Smooth muscle cell of the brain vasculature (primary cell): ENCODE results near the gene CDR2L.
"Not testable (repeated sequence)": the region's sequence is repeated elsewhere in the genome, so short reads cannot be mapped to it uniquely, and the experiment has no call there.

Source experiments
- DNase-seq: peaks from one replicate; pipeline ENCODE4 v3.0.0-alpha.2; 2012; ENCODE audit warnings: low read depth, low spot score

Gene CDR2L

DNA sequence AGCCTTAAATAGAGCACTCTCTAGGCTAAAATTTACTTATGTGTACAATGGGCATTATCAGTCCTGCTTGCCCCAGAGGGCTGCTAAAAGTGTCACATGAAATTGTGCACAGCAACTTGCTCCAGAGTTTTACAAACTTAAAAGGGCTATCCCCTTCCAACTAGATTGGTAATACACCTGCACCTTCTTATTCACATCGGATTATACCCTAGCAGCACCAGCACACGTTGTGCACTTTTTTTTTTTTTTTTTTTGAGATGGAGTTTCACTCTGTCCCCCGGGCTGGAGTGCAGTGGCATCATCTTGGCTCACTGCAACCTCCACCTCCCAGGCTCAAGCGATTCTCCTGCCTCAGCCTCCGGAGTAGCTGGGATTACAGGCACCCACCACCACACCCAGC, 56.4 kb downstream of the CDR2L start:
- not testable (repeated sequence) for DNase-seq

DNA sequence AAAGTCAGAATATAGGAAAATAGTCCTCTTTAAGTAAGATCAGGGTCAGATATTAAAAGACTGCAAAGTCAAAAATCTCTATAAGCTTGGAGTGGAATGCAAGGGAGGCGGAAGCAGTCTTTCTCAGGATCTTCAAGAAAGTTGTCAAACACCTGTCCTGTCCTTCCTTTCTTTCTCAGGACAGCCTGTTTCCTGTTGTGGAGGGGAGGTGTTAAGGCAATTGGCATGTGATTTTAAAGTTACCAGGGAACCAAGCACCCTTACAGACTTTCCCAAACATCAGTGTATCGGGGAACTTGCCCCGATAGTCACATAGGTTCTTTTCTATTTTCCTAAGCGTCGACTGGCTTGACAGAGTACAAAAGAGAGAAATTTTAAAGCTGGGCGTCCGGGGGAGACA, 57.3 kb downstream of the CDR2L start:
- DNase-seq = no peak

DNA sequence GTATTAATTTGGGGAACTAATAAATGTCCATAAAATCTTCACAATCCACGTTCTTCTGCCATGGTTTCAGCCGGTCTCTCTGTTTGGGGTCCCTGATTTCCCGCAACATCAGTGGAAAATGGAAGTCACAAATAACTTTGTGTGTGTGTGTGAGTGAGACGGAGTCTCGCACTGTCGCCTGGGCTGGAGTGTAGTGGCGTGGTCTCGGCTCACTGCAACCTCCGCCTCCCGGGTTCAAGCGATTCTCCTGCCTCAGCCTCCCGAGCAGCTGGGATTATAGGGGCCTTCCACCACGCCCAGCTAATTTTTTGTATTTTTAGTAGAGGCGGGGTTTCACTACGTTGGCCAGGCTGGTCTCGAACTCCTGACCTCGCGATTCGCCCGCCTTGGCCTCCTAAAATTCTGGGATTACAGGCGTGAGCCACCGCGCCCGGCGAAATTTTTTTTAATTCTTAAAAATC, 58.5 kb downstream of the CDR2L start:
- DNase-seq = not testable (repeated sequence)

DNA sequence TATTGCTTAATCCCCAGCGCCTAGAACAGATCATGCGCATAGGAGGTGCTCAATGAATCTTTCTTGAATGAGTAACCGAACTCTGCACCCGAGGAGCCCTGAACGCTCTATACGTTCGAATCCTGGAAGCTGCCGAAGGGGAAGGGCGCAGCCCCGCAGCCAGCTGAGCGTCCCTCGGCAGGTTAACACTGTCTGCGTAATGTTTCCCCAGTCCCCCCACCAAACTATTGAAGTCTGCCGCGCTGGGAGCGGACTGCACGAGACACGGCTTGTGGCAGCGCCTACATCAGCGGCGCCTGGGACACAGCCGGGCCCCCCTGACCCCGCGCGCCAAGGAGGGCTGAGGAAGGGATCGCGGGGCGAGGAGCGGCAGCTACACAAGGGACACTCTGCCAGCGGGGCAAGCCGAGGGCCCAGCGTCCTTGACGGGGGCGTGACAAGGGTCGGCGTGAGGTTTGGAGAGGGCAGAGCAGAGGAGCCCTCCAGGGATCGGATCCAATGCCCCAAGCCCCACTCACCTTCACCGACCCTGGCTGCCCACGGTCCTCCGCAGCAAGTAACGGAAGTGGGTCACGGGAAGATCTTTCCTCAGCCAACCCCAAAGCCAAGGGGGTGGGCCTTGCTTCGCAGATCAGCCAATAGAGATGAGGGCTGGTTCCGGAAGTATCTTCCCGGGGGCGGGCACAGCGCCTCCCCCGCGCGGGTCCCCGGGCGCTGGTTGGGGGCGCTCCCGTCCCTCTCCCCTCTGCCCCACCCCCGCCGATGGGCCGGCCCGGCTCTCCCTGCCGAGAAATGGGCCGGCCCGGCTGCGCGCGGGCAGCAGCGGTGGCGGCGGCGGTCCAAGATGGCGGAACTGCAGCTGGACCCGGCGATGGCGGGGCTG, 59.2 kb downstream of the CDR2L start, which contains the start of the genes ATP5PD and KCTD2:
ATP5PD (minus strand) TSS at position 563 of the 883 bp plus-strand sequence. CDS start 4,319 bp downstream, outside the sequence.
KCTD2 (plus strand) TSS at position 819 of the 883 bp plus-strand sequence; CDS start at position 845, 26 bp downstream.
- peak; percentile 92 for DNase-seq

DNA sequence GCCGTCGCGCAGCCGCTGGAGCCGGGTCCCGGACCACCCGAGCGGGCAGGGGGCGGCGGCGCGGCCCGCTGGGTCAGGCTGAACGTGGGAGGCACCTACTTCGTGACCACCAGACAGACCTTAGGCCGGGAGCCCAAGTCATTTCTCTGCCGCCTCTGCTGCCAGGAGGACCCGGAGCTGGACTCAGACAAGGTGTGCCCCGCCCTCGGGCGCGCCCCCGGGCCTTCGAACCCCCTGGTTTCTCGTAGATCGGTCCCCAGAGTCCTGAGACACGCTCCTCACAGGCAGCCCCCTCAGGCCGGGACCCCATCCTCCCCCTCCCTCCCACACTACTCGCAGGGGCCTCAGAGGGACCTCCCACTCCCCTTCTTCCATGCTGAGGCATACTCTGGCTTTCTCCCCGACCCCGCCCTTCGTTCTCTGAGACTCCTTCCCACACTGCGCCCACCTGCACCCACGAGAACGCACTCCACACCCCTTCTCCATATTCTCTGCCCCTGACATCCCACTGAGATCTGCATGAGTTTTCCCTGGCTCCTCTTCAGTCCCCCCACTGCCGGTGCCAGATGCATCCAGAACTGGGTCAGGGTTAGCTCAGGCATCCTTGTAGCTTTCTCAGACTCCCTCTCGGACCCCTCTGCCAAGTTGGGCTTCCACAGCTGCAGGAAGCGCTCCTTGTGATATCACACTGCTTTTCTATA, 60.1 kb downstream of the CDR2L start:
- DNase-seq = no peak

DNA sequence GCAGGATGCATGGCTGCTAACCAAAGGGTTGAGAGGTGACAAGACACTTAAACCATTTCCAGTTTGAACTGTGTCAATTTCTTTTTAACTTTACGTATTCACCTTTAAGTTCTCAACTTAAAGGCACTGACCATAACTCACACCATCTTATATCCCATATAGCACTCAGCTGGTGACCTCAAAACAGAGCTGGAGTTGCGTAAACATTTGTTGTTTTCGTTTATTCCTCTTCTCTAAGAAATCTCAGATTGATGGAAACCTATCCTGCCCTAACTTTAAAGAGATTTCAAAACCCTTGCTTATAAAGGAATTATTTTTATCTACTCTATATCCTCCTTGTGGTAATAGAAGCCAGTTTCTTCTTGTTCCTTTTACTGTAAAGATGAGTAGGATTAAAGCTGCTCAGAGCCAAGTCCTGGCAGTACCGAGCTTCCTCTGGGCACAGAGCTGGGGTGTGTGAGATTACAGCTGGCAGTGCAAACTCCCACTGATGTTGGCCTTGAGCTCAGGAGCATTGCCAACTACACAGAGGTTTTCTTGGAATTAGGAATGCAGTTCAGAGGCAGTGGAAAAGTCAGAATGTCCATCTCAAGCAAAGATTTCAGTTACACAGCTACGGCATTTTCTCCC, 60.9 kb downstream of the CDR2L start:
- no peak for DNase-seq

DNA sequence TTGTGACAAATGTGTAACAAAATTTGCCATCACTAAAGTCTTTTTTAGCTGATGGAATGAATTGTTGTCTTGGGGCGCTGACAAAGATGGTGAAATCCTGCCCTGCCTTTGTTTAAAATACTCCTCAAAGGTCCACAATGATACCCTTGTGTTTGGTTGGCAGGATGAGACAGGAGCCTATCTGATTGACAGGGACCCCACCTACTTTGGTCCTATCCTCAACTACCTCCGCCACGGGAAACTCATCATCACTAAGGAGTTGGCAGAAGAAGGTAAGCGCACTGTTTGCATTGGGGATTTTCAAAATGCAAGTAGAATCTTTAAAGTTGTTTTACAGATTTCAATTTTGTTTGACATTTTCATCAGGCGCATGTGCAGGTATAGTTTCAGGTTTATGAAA, 61.6 kb downstream of the CDR2L start:
- no peak for DNase-seq

DNA sequence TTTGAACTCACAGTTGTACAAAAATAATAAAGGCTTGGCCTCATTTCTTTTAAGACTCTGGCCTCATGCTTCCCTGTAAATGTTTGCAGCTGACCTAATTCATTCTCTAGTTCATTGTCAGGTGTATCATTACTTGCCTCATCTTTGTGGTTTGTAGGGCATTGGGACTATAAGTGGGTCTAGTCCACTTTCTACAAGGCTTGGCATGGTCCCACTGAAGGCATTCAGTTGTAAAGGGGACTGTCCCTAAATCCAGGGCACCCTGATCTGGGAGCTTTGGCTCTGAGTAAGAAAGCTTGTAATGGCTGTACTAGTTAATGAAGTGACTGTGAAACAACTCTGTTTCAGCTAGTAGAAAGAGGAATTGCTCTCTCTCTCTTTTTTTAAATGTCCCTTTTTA, 62.3 kb downstream of the CDR2L start:
- no peak for DNase-seq

DNA sequence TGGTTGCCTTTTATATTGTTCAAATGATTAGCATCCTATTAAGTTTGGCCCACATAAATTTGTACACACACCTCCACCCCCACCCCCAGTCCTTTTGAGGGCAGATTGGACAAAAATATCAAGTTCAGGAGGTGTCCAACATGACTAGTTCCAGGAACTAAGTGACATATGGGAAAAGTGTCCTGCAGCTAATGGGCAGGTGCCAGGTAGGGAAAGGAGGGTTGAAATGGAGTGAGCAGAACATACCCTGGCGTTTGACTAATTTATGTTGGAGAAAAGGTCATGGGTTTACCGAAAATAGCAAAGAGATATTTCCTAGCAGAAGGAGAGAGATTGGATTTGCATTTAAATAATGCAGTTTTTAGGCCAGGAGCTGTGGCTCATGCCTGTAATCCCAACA, 64.5 kb downstream of the CDR2L start:
- DNase-seq = no peak
